NCI-H2029 (cell line): ENCODE data around the gene MYLIP.
"Not testable (repeated sequence)": the region's sequence is repeated elsewhere in the genome, so short reads cannot be mapped to it uniquely, and the experiment has no call there.

Source experiments
- DNase-seq: peaks from one replicate; lab custom pipeline; 2025; lab: John Stamatoyannopoulos, UW

Gene MYLIP

DNA sequence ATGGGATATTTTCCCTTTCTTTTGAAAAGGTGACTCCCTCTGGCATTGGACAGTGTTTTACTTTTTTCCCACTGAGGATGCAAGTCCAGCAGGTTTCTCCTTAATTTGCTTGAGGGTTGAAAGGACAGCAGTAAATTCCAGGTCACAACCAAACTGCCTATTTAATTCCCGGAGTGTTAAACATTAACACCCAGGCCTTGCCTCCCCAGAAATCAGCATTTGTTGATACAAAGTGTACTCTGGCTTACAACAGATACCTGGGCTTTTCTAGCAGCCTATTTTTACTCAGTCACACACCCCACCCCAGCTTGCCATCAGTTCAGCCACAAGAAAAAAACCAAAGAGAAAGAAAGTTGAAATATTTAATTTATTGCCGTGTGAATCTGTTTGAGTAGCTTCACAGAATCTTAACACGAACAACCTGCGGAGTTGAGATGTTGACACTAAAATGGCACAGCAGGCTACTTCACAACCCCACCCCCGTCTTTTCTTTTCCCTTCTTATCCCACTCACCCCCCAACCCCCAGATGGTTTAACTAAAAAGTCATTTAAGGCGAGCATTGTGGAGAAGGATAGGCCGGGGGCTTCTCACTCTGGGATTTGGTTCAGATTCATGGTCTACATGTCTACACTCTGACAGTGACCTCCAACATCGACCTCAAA lies 45.7 kb downstream of the MYLIP start:
- no peak for DNase-seq

DNA sequence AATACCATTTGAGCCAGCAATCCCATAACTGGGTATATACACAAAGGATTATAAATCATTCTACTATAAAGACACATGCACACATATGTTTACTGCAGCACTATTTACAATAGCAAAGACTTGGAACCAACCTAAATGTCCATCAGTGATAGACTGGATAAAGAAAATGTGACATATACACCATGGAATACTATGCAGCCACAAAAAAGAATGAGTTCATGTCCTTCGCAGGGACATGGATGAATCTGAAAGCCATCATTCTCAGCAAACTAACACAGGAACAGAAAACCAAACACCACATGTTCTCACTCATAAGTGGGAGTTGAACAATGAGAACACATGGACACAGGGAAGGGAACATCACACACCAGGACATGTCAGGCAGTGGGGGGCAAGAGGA lies 47.7 kb downstream of the MYLIP start:
- DNase-seq = not testable (repeated sequence)

DNA sequence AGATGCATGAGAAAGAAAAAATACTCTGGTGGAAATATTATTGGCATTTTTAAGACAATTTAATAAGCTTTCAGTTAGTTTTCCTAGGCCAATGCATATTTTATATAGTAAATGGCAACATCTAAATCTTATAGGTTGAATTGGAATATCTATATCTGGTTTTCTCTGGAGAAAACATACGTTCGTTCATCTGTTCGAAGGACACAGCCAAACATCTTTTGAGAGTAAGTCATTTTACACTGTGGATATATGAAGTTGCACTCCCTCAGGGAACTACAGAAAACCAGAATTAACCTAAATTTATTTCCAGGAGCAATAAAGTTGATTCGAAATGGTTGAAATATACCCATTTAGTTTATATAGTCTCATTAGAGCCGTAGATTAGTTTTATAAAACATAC lies 49.0 kb downstream of the MYLIP start:
- no peak for DNase-seq

DNA sequence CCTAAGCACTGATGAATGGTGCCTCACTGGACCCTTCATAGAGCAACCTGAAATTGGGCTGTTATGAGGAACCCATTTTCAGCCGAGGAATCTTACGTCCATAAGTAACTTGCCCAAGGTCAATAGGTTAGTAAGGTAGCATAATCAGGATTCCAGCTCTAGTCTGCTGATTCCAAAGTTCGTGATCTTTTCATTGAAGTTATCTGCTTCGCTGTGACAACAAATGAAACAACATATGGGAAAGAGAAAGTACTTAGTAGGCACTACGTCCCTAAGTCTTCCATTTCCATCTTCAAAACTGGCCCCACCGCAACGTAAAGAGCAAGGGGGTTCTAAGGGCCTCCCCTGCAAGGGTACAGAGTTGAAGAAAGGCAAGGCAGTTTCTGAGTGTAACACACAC lies 49.5 kb downstream of the MYLIP start:
- no peak for DNase-seq

DNA sequence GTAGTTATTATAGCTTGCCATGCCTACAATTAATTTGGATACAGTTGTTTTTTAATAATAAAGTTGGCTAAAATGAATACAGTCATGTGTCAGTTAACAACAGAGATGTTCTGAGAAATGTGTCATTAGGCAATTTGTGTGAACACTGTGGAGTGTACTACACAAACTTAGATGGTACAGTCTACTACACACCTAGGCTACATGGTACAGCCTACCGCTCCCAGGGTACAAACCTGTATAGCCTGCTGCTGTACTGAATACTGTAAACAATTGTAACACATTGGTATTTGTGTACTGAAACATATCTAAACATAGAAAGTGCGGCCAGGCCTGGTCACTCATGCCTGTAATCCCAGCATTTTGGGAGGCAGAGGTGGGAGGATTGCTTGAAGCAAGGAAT lies 50.2 kb downstream of the MYLIP start:
- no peak for DNase-seq

DNA sequence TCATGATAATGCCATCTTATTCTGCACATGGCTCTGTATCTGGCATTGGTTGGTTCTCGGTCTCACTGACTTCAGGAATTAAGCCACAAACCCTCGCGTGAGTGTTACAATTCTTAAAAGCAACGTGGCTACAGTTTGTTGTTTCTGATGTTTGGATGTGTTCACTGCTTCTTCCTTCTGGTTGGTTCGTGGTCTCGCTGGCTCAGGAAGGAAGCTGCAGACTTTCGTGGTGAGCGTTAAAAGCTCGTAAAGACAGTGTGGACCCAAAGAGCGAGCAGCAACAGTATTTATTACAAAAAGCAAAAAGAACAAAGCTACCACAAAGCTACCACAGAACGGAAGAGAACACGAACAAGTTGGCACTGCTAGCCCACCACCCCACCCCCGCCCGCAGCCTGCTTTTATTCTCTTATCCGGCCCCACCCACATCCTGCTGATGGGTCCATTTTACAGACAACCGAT lies 51.1 kb downstream of the MYLIP start:
- DNase-seq = no peak

DNA sequence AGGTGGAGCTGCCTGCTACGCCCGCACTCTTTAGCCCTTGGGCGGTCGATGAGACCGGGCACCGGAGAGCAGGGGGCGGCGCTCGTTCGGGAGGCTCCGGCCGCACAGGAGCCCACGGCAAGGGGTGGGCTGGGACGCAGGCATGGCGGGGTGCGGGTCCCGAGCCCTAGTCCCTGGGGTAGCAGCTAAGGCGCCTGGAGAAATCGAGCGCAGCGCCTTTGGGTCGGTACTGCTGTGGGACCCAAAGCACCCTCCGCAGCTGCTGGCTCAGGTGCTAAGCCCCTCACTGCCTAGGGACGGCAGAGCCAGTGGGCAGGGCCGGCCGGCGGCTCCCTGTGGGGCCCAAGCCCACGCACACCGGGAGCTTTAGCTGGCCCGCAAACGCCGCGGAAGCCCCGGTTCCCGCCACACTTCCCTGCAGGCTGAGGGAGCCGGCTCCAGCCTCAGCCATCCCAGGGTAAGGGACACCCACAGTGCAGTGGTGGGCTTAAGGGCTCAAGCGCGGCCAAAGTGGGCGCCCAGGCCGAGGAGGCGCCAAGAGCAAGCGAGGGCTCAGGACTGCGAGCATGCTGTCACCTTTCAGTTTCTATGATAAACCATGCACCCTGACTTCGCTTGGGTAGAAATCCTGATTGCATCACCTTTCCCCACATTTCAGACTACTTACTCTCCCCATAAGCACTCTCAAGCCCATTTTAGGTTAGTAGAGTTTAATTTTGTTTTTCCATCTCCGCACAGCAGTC lies 52.0 kb downstream of the MYLIP start:
- DNase-seq = no peak

DNA sequence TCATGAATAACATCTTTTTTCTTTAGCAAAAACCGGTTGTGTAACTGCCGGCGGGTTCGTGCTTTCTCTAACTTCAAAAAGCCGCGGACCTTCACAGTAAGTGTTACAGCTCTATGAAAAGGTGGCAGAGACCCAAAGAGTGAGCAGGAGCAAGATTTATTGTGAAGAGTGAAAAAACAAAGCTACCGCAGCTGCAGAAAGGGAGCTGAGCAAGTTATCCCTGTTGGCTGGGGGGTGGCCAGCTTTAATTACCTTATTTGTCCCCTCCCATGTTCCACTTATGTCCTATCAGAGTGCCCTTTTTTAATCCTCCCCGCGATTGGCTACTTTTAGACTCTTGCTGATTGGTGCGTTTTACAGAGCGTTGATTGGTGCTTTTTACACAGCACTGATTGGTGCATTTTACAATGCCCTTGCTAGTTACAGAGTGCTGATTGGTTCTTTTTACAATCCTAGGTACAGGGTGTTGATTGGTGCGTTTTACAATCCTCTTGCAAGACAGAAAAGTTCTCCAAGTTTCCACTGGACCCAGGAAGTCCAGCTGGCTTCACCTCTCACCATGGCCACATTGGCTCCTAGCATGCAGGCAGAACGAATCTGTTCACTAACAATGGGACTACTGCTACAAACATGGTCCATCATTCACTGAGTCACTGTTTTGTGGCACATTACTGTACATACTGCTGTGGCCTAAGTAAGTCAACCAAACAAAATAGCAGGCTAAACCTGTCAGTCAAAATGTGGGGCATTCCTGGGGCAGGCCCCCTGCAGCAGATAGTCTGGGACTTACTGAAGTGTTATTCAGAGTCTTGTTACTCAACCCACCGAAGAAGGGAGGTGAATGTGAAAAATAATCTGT lies 52.8 kb downstream of the MYLIP start:
- DNase-seq = no peak

DNA sequence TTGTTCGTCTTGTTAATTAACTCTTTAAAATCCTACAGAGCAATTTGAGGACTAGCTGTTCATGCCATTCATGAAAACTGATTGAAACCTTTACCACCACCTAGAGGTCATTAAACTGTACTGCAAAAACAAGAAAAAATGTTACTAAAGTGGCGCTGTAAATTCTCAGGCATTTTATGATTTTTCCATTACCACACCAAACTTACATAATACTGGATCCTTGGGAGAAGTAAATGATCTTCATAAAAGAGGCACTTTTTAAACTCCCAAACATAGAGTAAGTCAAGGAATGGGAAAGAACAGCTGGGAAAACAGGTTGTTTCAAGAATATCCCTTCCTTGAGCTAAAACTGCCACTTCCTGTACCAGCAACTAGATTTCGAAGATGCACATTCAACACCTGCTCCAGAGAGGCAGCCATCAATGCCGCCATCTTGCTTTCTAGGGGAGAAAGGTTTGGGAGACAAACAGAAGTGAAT lies 54.3 kb downstream of the MYLIP start:
- DNase-seq = peak; percentile 44

DNA sequence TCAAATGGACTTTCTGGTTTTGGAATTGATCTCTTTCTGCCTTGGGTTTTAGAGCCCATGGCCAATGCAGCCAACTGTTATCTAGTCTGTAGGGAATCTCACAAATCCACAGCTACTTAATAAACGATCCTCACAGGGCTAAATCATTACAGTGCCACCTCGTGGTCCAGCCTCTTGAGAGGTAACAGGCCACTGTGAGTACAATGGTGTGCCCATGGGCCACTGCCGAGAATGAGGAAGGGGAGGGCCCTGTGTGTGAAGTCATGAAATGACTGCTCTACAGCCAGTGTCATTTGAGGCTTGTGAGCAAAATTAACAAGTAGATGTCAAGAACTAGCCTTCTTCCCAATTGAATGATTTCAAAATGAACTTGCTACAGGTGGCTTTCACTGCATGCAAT lies 55.2 kb downstream of the MYLIP start:
- no peak for DNase-seq

DNA sequence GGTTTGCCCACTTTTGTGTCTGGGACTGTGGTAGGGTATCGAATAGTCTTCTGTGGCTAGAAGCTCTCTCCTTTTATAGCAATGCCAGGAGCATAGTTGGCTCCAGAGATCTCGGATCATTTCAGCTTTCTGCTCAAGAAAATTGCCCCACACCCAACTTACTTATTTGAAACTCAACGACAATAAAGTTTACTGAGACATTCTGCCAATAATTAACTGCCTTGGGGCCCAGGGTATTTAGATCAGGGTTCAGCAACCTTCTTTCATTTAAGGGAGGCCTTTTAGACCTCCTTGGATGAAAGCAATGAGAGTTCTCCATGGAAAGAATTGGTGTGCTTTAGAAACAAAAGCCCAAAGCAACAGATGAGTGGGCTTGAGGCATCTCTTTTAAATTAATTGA lies 55.7 kb downstream of the MYLIP start:
- DNase-seq = no peak

DNA sequence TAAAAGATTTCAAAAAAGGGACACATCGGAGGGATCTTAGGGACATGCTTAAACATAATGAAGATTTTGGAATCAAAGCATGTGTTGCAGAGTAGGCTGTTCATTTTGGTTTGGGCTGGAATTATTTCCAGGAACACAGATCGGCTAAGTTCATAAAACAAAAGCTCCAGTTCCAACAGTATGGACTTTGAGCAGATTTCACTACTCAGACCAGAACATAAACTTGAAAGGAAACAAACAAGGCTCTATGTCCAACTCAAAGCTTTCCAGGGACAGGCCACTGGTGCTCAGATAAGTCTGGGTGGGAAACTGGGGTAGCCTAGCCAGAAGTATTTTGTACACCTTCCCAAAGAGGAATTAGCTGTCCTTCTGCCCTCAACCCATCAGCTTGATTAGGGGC lies 58.3 kb downstream of the MYLIP start:
- DNase-seq = no peak

DNA sequence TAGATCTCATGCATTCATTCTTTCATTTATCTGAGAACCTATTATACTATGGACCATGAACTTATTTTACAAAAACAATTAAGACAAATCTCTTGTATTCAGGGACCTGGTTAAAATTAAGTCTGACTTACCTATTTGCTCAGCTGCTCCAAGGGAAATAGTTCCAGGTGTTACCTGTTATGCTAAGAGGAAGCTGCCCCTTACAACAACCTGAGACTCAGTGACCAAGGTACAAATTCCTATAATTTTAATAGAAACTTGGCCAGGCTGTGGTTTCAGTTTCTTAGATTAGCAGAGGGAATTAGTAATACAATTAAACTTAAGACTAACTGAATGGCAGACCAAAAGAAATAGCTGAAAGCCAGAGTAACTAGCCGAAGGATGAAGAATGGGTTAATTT lies 61.3 kb downstream of the MYLIP start:
- DNase-seq = no peak

DNA sequence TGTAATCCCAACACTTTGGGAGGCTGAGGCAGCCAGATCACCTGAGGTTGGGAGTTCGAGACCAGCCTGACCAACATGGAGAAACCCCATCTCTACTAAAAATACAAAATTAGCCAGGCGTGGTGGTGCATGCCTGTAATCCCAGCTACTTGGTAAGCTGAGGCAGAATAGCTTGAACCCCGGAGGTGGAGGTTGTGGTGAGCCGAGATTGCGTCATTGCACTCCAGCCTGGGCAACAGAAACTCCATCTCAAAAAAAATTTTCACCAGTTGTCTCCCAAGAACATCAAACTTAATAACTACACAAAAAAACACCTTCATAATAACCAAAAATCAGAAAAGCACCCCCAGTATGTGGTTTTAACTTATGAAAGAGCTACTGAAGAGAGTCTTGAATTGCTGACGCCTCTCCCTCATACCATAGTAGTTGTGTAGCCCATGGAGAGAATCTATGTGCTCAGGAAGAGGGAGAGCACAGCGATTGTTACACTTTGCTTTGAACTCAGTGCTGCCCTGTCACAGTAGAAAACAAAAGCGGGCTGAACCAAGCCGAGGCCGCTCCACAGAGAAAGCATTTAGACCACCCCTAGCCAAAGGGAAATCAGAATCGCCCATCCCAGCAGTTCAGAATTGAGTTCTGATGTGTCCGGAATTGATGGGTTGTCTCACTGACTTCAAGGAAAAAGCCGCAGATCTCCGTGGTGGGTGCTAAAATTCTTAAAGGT lies 67.5 kb downstream of the MYLIP start:
- no peak for DNase-seq

DNA sequence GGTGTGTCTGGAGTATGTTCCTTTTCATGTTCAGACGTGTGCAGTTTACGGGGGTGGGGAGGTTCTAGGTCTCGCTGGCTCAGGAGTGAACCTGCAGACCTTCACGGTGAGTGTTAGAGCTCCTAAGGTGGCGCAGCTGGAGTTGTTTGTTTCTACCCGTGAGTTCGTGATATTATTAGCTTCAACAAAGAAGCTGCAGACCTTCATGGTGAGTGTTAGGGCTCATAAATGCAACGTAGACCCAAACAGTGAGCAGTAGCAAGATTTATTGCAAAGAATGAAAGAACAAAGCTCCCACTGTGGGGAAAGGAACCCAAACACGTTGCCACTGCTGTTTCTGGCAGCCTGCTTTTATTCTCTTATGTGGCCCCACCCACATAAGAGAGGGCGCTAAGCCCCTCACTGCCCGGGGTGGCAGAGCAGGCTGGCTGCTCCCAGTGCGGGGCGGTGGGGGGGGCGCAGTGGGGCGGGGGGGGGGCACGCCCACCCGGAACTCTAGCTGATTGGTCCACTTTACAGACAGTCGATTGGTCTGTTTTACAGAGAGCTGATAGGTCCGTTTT lies 68.2 kb downstream of the MYLIP start:
- DNase-seq = no peak
